ENCODE data around the gene DCLRE1B. TPM values are rescaled to one million over a fixed set of nuclear protein-coding genes. Genes with fewer than 3 reads are reported as not detected.

DCLRE1B gene
- 10 to 100 TPM; 19.6 to 19.7 TPM for total RNA-seq

- POLR2A ChIA-PET: interaction anchor here (0.6 to 5.5 kb wide), 17 partner anchors 12 to 94 kb away, joined by 3 to 110 read pairs (median 5); partner anchors contain the start of genes HIPK1 and RSBN1
- Mint-ChIP-seq H3K27ac (peak within 1 kb of the TSS; percentile 96), H3K27me3 (ENCODE audit: low read depth) (no peaks in the 10 kb centered on the region), H3K36me3 (ENCODE audit: low read depth) (peaks cover 57% of the 10 kb centered on the region), H3K9me3 (ENCODE audit: insufficient read depth) (no peaks in the 10 kb centered on the region), H3K4me3 (peak within 1 kb of the TSS; percentile 97), H3K4me1 (ENCODE audit: low read depth) (peaks cover 64% of the 10 kb centered on the region)
- peak; percentile 100 for DNase-seq
- ATAC-seq: peak; percentile 91
- CTCF ChIA-PET: interaction anchor here (1.0 to 7.5 kb wide), 21 partner anchors 9 to 378 kb away, joined by 3 to 79 read pairs (median 7); partner anchors contain the start of genes HIPK1 and OLFML3
Measured at GRCh38 chr1:113904674-113905434, at the start of gene DCLRE1B, which contains the start of gene AP4B1. DCLRE1B (plus strand) TSS chr1:113905326; CDS start chr1:113905587, 261 bp downstream. AP4B1 (minus strand) TSS chr1:113904799; CDS start chr1:113904717, 82 bp downstream.

- H3K36me3 Mint-ChIP-seq (ENCODE audit: low read depth): peaks cover 70% of the 10 kb centered on the region
- ATAC-seq (no peak), DNase-seq (no peak)
- no peak overlapping the region for H3K4me3 Mint-ChIP-seq
- H3K27me3 Mint-ChIP-seq (ENCODE audit: low read depth): no peaks in the 10 kb centered on the region
- no peaks in the 10 kb centered on the region for H3K9me3 Mint-ChIP-seq (ENCODE audit: insufficient read depth)
- no peak overlapping the region for H3K27ac Mint-ChIP-seq
- CTCF ChIA-PET: interaction anchor here (1.0 to 2.1 kb wide), 5 partner anchors 13 to 783 kb away, joined by 4 to 8 read pairs (median 4); partner anchors contain the start of gene LRIG2
- peaks cover 28% of the 10 kb centered on the region for H3K4me1 Mint-ChIP-seq (ENCODE audit: low read depth)
- POLR2A ChIA-PET: interaction anchor here (0.6 to 1.3 kb wide), 7 partner anchors 9 to 504 kb away, joined by 3 to 4 read pairs (median 3); partner anchors contain the start of gene AP4B1
Measured at GRCh38 chr1:113855630-113856400, 49.3 kb upstream of the DCLRE1B start.

- Mint-ChIP-seq H3K4me1 (ENCODE audit: low read depth) (peaks cover 30% of the 10 kb centered on the region), H3K9me3 (ENCODE audit: insufficient read depth) (no peaks in the 10 kb centered on the region), H3K4me3 (no peak overlapping the region), H3K27ac (no peak overlapping the region), H3K27me3 (ENCODE audit: low read depth) (no peaks in the 10 kb centered on the region), H3K36me3 (ENCODE audit: low read depth) (peaks cover 67% of the 10 kb centered on the region)
- POLR2A ChIA-PET: interaction anchor here (0.7 to 1.3 kb wide), 3 partner anchors 13 to 84 kb away, joined by 3 to 4 read pairs (median 3); partner anchors contain the start of gene AP4B1
- DNase-seq (no peak), ATAC-seq (no peak)
- CTCF ChIA-PET: interaction anchor here (1.0 to 2.1 kb wide), 5 partner anchors 13 to 784 kb away, joined by 4 to 8 read pairs (median 4); partner anchors contain the start of gene LRIG2
Measured at GRCh38 chr1:113856401-113856790, 48.7 kb upstream of the DCLRE1B start.

GRCh38 chr1:113857776-113858175 lies 47.4 kb upstream of the DCLRE1B start:
- Mint-ChIP-seq H3K4me1 (ENCODE audit: low read depth) (peaks cover 35% of the 10 kb centered on the region), H3K9me3 (ENCODE audit: insufficient read depth) (no peaks in the 10 kb centered on the region), H3K36me3 (ENCODE audit: low read depth) (peaks cover 64% of the 10 kb centered on the region), H3K27ac (no peak overlapping the region), H3K27me3 (ENCODE audit: low read depth) (no peaks in the 10 kb centered on the region), H3K4me3 (no peak overlapping the region)
- ChIA-PET POLR2A (no interaction called here), CTCF (no interaction called here)
- DNase-seq (no peak), ATAC-seq (no peak)

- Mint-ChIP-seq H3K27ac (no peak overlapping the region), H3K27me3 (ENCODE audit: low read depth) (no peaks in the 10 kb centered on the region)
Measured at GRCh38 chr1:113858418-113858817, 46.7 kb upstream of the DCLRE1B start.

GRCh38 chr1:113858982-113859381 lies 46.1 kb upstream of the DCLRE1B start:
- Mint-ChIP-seq H3K27me3 (ENCODE audit: low read depth) (no peaks in the 10 kb centered on the region), H3K4me3 (no peak overlapping the region), H3K4me1 (ENCODE audit: low read depth) (peaks cover 43% of the 10 kb centered on the region), H3K9me3 (ENCODE audit: insufficient read depth) (no peaks in the 10 kb centered on the region), H3K27ac (no peak overlapping the region), H3K36me3 (ENCODE audit: low read depth) (peaks cover 70% of the 10 kb centered on the region)
- POLR2A ChIA-PET: interaction anchor here (1.5 kb wide), 2 partner anchors 11 to 71 kb away, joined by 4 to 7 read pairs; partner anchors contain the start of gene HIPK1
- ATAC-seq (no peak), DNase-seq (no peak)
- CTCF ChIA-PET: interaction anchor here (0.9 to 5.0 kb wide), 9 partner anchors 9 to 105 kb away, joined by 3 to 18 read pairs (median 6); partner anchors contain the start of genes AP4B1, HIPK1 and PHTF1

More at GRCh38 chr1:113858418-113858817, 46.7 kb upstream of the DCLRE1B start:
- ChIA-PET CTCF (no interaction called here), POLR2A (no interaction called here)
- Mint-ChIP-seq H3K4me1 (ENCODE audit: low read depth) (peaks cover 40% of the 10 kb centered on the region), H3K4me3 (no peak overlapping the region), H3K9me3 (ENCODE audit: insufficient read depth) (no peaks in the 10 kb centered on the region), H3K36me3 (ENCODE audit: low read depth) (peaks cover 66% of the 10 kb centered on the region)
- ATAC-seq: no peak
- no peak for DNase-seq

GRCh38 chr1:113859478-113860175 lies 45.5 kb upstream of the DCLRE1B start:
- ChIA-PET CTCF (interaction anchor here (0.8 to 5.0 kb wide), 11 partner anchors 9 to 104 kb away, joined by 3 to 18 read pairs (median 4); partner anchors contain the start of genes AP4B1, HIPK1 and PHTF1), POLR2A (interaction anchor here (1.5 kb wide), 2 partner anchors 11 to 70 kb away, joined by 4 to 7 read pairs; partner anchors contain the start of gene HIPK1)
- H3K27ac Mint-ChIP-seq: peak overlapping the region; percentile 53
- H3K36me3 Mint-ChIP-seq (ENCODE audit: low read depth): peaks cover 69% of the 10 kb centered on the region
- ATAC-seq (peak; percentile 45), DNase-seq (no peak)
- H3K27me3 Mint-ChIP-seq (ENCODE audit: low read depth): no peaks in the 10 kb centered on the region
- H3K4me3 Mint-ChIP-seq: no peak overlapping the region
- peaks cover 41% of the 10 kb centered on the region for H3K4me1 Mint-ChIP-seq (ENCODE audit: low read depth)
- no peaks in the 10 kb centered on the region for H3K9me3 Mint-ChIP-seq (ENCODE audit: insufficient read depth)

- Mint-ChIP-seq H3K4me1 (ENCODE audit: low read depth) (peaks cover 52% of the 10 kb centered on the region), H3K27me3 (ENCODE audit: low read depth) (no peaks in the 10 kb centered on the region), H3K36me3 (ENCODE audit: low read depth) (peaks cover 70% of the 10 kb centered on the region), H3K9me3 (ENCODE audit: insufficient read depth) (no peaks in the 10 kb centered on the region), H3K27ac (peak overlapping the region; percentile 26), H3K4me3 (no peak overlapping the region)
- ATAC-seq (no peak), DNase-seq (no peak)
- POLR2A ChIA-PET: no interaction called here
- CTCF ChIA-PET: interaction anchor here (0.8 to 5.0 kb wide), 7 partner anchors 9 to 88 kb away, joined by 3 to 18 read pairs (median 9); partner anchors contain the start of gene AP4B1
Measured at GRCh38 chr1:113860891-113861290, 44.2 kb upstream of the DCLRE1B start.

- DNase-seq (no peak), ATAC-seq (no peak)
- no peak overlapping the region for H3K4me3 Mint-ChIP-seq
- H3K9me3 Mint-ChIP-seq (ENCODE audit: insufficient read depth): no peaks in the 10 kb centered on the region
- ChIA-PET CTCF (interaction anchor here (2.8 to 5.0 kb wide), 2 partner anchors 11 to 26 kb away, joined by 11 to 17 read pairs; no protein-coding TSS in a partner anchor), POLR2A (no interaction called here)
- no peak overlapping the region for H3K27ac Mint-ChIP-seq
- H3K36me3 Mint-ChIP-seq (ENCODE audit: low read depth): peaks cover 66% of the 10 kb centered on the region
- no peaks in the 10 kb centered on the region for H3K27me3 Mint-ChIP-seq (ENCODE audit: low read depth)
- H3K4me1 Mint-ChIP-seq (ENCODE audit: low read depth): peaks cover 55% of the 10 kb centered on the region
Measured at GRCh38 chr1:113861641-113862040, 43.5 kb upstream of the DCLRE1B start.

GRCh38 chr1:113868387-113869083 lies 36.6 kb upstream of the DCLRE1B start:
- Mint-ChIP-seq H3K36me3 (ENCODE audit: low read depth) (peaks cover 55% of the 10 kb centered on the region), H3K27me3 (ENCODE audit: low read depth) (no peaks in the 10 kb centered on the region), H3K4me1 (ENCODE audit: low read depth) (peaks cover 67% of the 10 kb centered on the region), H3K27ac (peak overlapping the region; percentile 99), H3K9me3 (ENCODE audit: insufficient read depth) (no peaks in the 10 kb centered on the region), H3K4me3 (peak overlapping the region; percentile 84)
- ChIA-PET POLR2A (interaction anchor here (0.6 to 3.3 kb wide), 7 partner anchors 11 to 61 kb away, joined by 3 to 43 read pairs (median 5); partner anchors contain the start of genes AP4B1, DCLRE1B and HIPK1), CTCF (interaction anchor here (0.8 to 6.7 kb wide), 13 partner anchors 8 to 84 kb away, joined by 3 to 77 read pairs (median 8); partner anchors contain the start of genes AP4B1, BCL2L15, DCLRE1B and HIPK1)
- DNase-seq (no peak), ATAC-seq (peak; percentile 14)

All from activated CD8-positive, alpha-beta T cell treated with anti-CD3 and anti-CD28 coated beads, Interleukin-2, amount 10 ng/mL, durations not matched to agents 7 days and 5 days (primary cell).